H1 (cell line): Measurements from ENCODE around the gene TRAPPC5. TPM values are rescaled to one million over a fixed set of nuclear protein-coding genes. Genes with fewer than 3 reads are reported as not detected.

Experiments
- CTCF ChIA-PET: fragments of 300-600 bp; sonication (Branson Sonifier 250); formaldehyde crosslinking; loops from one replicate; lab custom pipeline; 2021; ENCODE audit not compliant: partially characterized antibody; lab: Charles Lee
- POLR2A ChIA-PET: fragments of 300-600 bp; sonication (Branson Sonifier 250); formaldehyde crosslinking; loops from one replicate; lab custom pipeline; 2021; ENCODE audit warnings: inconsistent platforms; ENCODE audit not compliant: partially characterized antibody; lab: Charles Lee
- DNase-seq, 2 experiments: peaks; one replicate each; pipeline versions ENCODE4 v3.0.0 to v3.0.0-alpha.2; 2010 to 2022; ENCODE audit warnings: low spot score in 2 of 2, low read depth in 1 of 2, mixed read lengths in 1 of 2
- FAIRE-seq: peaks from 2 replicates; lab custom pipeline; 2011; peaks lifted over from hg19 to GRCh38; lab: Jason Lieb, UNC
- H2AFZ ChIP-seq: 2 replicates; pipeline ENCODE4 v1.8.1; 2012; ENCODE audit warnings: low read length, inconsistent platforms
- H2AK5ac ChIP-seq: 2 replicates; pipeline ENCODE4 v1.6.1; 2013; ENCODE audit warnings: low read depth, low read length
- H2BK120ac ChIP-seq: replicated peaks from 2 replicates; pipeline ENCODE3; 2013; ENCODE audit warnings: low read depth, low read length, inconsistent platforms
- H2BK12ac ChIP-seq: 2 replicates; pipeline ENCODE4 v1.6.1; 2013; ENCODE audit warnings: low read depth, low read length
- H2BK15ac ChIP-seq: 2 replicates; pipeline ENCODE4 v1.6.1; 2013; ENCODE audit warnings: low read length
- H2BK20ac ChIP-seq: 2 replicates; pipeline ENCODE4 v1.6.1; 2013; ENCODE audit warnings: low read length
- H2BK5ac ChIP-seq: 2 replicates; pipeline ENCODE4 v1.6.1; 2013; ENCODE audit warnings: low read depth, low read length
- H3K14ac ChIP-seq: 2 replicates; pipeline ENCODE4 v1.6.1; 2013; ENCODE audit warnings: inconsistent platforms; ENCODE audit not compliant: insufficient read length
- H3K18ac ChIP-seq: 2 replicates; pipeline ENCODE4 v1.6.1; 2013; ENCODE audit warnings: low read length; ENCODE audit errors: extremely low read depth
- H3K23ac ChIP-seq: 2 replicates; pipeline ENCODE4 v1.6.1; 2013; ENCODE audit warnings: inconsistent platforms; ENCODE audit not compliant: insufficient read length
- H3K23me2 ChIP-seq: 2 replicates; pipeline ENCODE4 v1.6.1; 2013; ENCODE audit warnings: low read depth, low read length
- H3K27ac ChIP-seq: 2 replicates; pipeline ENCODE4 v1.6.1; 2011; ENCODE audit warnings: low read depth, low read length, inconsistent platforms
- H3K27me3 ChIP-seq, 4 experiments: replicated peaks in 1 of 4; 1 replicate in 1 of 4; 2 replicates in 3 of 4; pipeline versions ENCODE4 v1.6.1 to v1.8.1; 2011 to 2013; ENCODE audit warnings: low read length in 3 of 4, mild to moderate bottlenecking in 3 of 4, inconsistent platforms in 2 of 4, mixed read lengths in 2 of 4, moderate library complexity in 1 of 4; ENCODE audit not compliant: control insufficient read depth in 3 of 4, insufficient read depth in 3 of 4; ENCODE audit errors: extremely low read depth in 1 of 4
- H3K36me3 ChIP-seq, 4 experiments: 2 replicates each; pipeline versions ENCODE4 v1.6.1 to v1.8.1; 2011 to 2013; ENCODE audit warnings: mild to moderate bottlenecking in 4 of 4, low read length in 3 of 4, moderate library complexity in 2 of 4, control low read depth in 1 of 4, inconsistent platforms in 1 of 4; ENCODE audit not compliant: insufficient read depth in 4 of 4, control insufficient read depth in 2 of 4
- H3K4ac ChIP-seq: replicated peaks from 2 replicates; pipeline ENCODE3; 2013; ENCODE audit warnings: low read length, low read depth, mixed read lengths, inconsistent platforms; ENCODE audit not compliant: insufficient read length
- H3K4me1 ChIP-seq, 4 experiments: replicated peaks in 1 of 4; 1 replicate in 1 of 4; 2 replicates in 3 of 4; pipeline versions ENCODE4 v1.6.1 to v1.8.1; 2011 to 2013; ENCODE audit warnings: low read length in 3 of 4, inconsistent platforms in 2 of 4, mixed read lengths in 1 of 4; ENCODE audit not compliant: insufficient read depth in 4 of 4, control insufficient read depth in 3 of 4
- H3K4me2 ChIP-seq, 2 experiments: 2 replicates each; pipeline versions ENCODE4 v1.6.1 to v1.8.1; 2011 to 2013; ENCODE audit warnings: low read depth in 2 of 2, low read length in 2 of 2, control low read depth in 1 of 2, inconsistent platforms in 1 of 2, mild to moderate bottlenecking in 1 of 2; ENCODE audit not compliant: insufficient read depth in 1 of 2
- H3K4me3 ChIP-seq, 4 experiments: fragments of 200-600, 300-600 bp in 1 of 4; sonication (generic), shearing (Covaris generic), sonication (Bioruptor Twin) in 1 of 4; 2 replicates each; pipeline versions ENCODE4 v1.5.1 to v1.8.1; 2011 to 2016; ENCODE audit warnings: low read length in 4 of 4, low read depth in 3 of 4, control low read depth in 2 of 4, inconsistent platforms in 2 of 4, mild to moderate bottlenecking in 2 of 4, mixed read lengths in 1 of 4, moderate library complexity in 1 of 4; ENCODE audit not compliant: insufficient read depth in 2 of 4; ENCODE audit errors: extremely low read depth in 1 of 4
- H3K56ac ChIP-seq: replicated peaks from 2 replicates; pipeline ENCODE3; 2013; ENCODE audit warnings: low read depth, mild to moderate bottlenecking, mixed read lengths, low read length, inconsistent platforms; ENCODE audit not compliant: insufficient read length
- H3K79me1 ChIP-seq: 2 replicates; pipeline ENCODE4 v1.6.1; 2013; ENCODE audit warnings: low read depth, low read length, control low read depth
- H3K79me2 ChIP-seq, 2 experiments: 2 replicates each; pipeline versions ENCODE4 v1.6.1 to v1.8.1; 2012 to 2013; ENCODE audit warnings: low read length in 2 of 2, mild to moderate bottlenecking in 2 of 2, inconsistent platforms in 1 of 2; ENCODE audit not compliant: insufficient read depth in 2 of 2, control insufficient read depth in 1 of 2
- H3K9ac ChIP-seq, 4 experiments: replicated peaks in 1 of 4; 1 replicate in 1 of 4; 2 replicates in 3 of 4; pipeline versions ENCODE4 v1.6.1 to v1.8.1; 2011 to 2013; ENCODE audit warnings: low read depth in 3 of 4, low read length in 3 of 4, control low read depth in 2 of 4, mild to moderate bottlenecking in 2 of 4, moderate library complexity in 2 of 4, inconsistent platforms in 1 of 4; ENCODE audit errors: extremely low read depth in 1 of 4
- H3K9me3 ChIP-seq, 2 experiments: 2 replicates each; pipeline versions ENCODE4 v1.6.1 to v1.8.1; 2012 to 2013; ENCODE audit warnings: mild to moderate bottlenecking in 2 of 2, moderate library complexity in 2 of 2, control low read depth in 1 of 2, inconsistent platforms in 1 of 2, low read depth in 1 of 2, low read length in 1 of 2, mixed read lengths in 1 of 2; ENCODE audit not compliant: insufficient read depth in 2 of 2
- H4K20me1 ChIP-seq, 2 experiments: replicated peaks in 1 of 2; 2 replicates each; pipeline versions ENCODE3 to v1.8.1; 2011 to 2013; ENCODE audit warnings: inconsistent platforms in 2 of 2, low read length in 2 of 2, mild to moderate bottlenecking in 1 of 2; ENCODE audit not compliant: insufficient read depth in 2 of 2, control insufficient read depth in 1 of 2
- H4K5ac ChIP-seq: 2 replicates; pipeline ENCODE4 v1.6.1; 2013; ENCODE audit warnings: low read length, low read depth, mixed read lengths, inconsistent platforms; ENCODE audit not compliant: insufficient read length
- H4K8ac ChIP-seq: 2 replicates; pipeline ENCODE4 v1.8.0; 2013; ENCODE audit warnings: mild to moderate bottlenecking, moderate library complexity, low read length, inconsistent platforms; ENCODE audit not compliant: insufficient read depth; ENCODE audit errors: extremely low read depth
- H4K91ac ChIP-seq: replicated peaks from 2 replicates; pipeline ENCODE3; 2013; ENCODE audit warnings: low read length, mixed read lengths, inconsistent platforms; ENCODE audit not compliant: insufficient read length
- ATF3 ChIP-seq: IDR thresholded peaks from 2 replicates; pipeline ENCODE4 v1.6.1; 2011; ENCODE audit warnings: low read depth, mild to moderate bottlenecking, low read length; ENCODE audit not compliant: insufficient read depth
- CBX5 ChIP-seq: fragments of 300-800, 300-1000 bp; sonication (generic); IDR thresholded peaks from 2 replicates; pipeline ENCODE4 v1.7.1; 2016; ENCODE audit warnings: antibody characterized with exemption, low read length, low read depth
- CBX8 ChIP-seq: fragments of 300-800, 300-1000 bp; sonication (generic); IDR thresholded peaks from 2 replicates; pipeline ENCODE4 v1.7.1; 2016; ENCODE audit warnings: low read depth, low read length, borderline replicate concordance
- CEBPB ChIP-seq: IDR thresholded peaks from 2 replicates; pipeline ENCODE4 v1.6.1; 2012; ENCODE audit warnings: low read depth, low read length
- CHD1 ChIP-seq: IDR thresholded peaks from 2 replicates; pipeline ENCODE4 v1.6.1; 2012; ENCODE audit warnings: low read depth, low read length, improper control_type of control experiment
- HDAC2 ChIP-seq, 2 experiments: fragments of 300-600 bp in 1 of 2; sonication (generic) in 1 of 2; IDR thresholded peaks; 2 replicates each; pipeline ENCODE4 v1.6.1; 2011 to 2012; ENCODE audit warnings: low read depth in 2 of 2, low read length in 2 of 2, mild to moderate bottlenecking in 2 of 2, moderate library complexity in 2 of 2, borderline replicate concordance in 1 of 2, inconsistent platforms in 1 of 2
- HDAC6 ChIP-seq: IDR thresholded peaks from one replicate; pipeline ENCODE4 v1.7.1; 2012; ENCODE audit warnings: low read depth, mild to moderate bottlenecking, inconsistent platforms, low read length, moderate library complexity
- JUND ChIP-seq: IDR thresholded peaks from 2 replicates; pipeline ENCODE4 v1.6.1; 2011; ENCODE audit warnings: mild to moderate bottlenecking, improper control_type of control experiment, low read length
- POLR2A ChIP-seq, 2 experiments: IDR thresholded peaks; 1 replicate in 1 of 2; 2 replicates in 1 of 2; pipeline ENCODE4 v1.6.1; 2011; ENCODE audit warnings: low read depth in 2 of 2, low read length in 2 of 2, mild to moderate bottlenecking in 2 of 2; ENCODE audit errors: control extremely low read depth in 1 of 2
- RXRA ChIP-seq: IDR thresholded peaks from 2 replicates; pipeline ENCODE4 v1.6.1; 2011; ENCODE audit warnings: low read depth, mild to moderate bottlenecking, low read length, moderate library complexity; ENCODE audit not compliant: insufficient read depth
- SRF ChIP-seq: IDR thresholded peaks from 2 replicates; pipeline ENCODE4 v1.6.1; 2011; ENCODE audit warnings: mild to moderate bottlenecking, low read depth, low read length, moderate library complexity
- SUZ12 ChIP-seq: fragments of 200-600 bp; sonication (generic); IDR thresholded peaks from 2 replicates; pipeline ENCODE4 v1.6.1; 2012; ENCODE audit warnings: mild to moderate bottlenecking, inconsistent platforms, low read length, moderate library complexity, mixed read lengths
- TBP ChIP-seq: IDR thresholded peaks from 2 replicates; pipeline ENCODE4 v1.6.1; 2011; ENCODE audit warnings: low read depth, low read length, improper control_type of control experiment
- WGBS, 2 experiments: shearing (Covaris generic) in 1 of 2; methylation state at CpG; one replicate each; pipeline versions ENCODE4 v1.1.6 to v1.1.7; 2013 to 2015; ENCODE audit warnings: low lambda C conversion rate in 2 of 2, mixed read lengths in 2 of 2, inconsistent platforms in 1 of 2, low coverage in 1 of 2, missing lambda C conversion rate in 1 of 2; ENCODE audit not compliant: insufficient replicate concordance in 2 of 2, insufficient coverage in 1 of 2, insufficient read length in 1 of 2; ENCODE audit errors: extremely low coverage in 1 of 2, missing lambda C conversion rate in 1 of 2; 5-methylcytosine and 5-hydroxymethylcytosine counted together
- polyA plus RNA-seq, 7 experiments: library from polyadenylated mRNA; depleted of rRNA in 3 of 7; stranded (reverse) in 5 of 7; unstranded in 2 of 7; fragments of >200 nt in 5 of 7; fragments of 200-250 nt in 2 of 7; gene quantifications; 1 replicate in 5 of 7; 2 replicates in 1 of 7; 4 replicates in 1 of 7; pipeline versions ENCODE4 v1.2.1 to v1.2.3, GENCODE V29; 2011 to 2013; ENCODE audit warnings: missing spikeins in 2 of 7, mixed read lengths in 2 of 7
- total RNA-seq: library from RNA; stranded (reverse); fragmentation: NEBNext Ultra II Directional; extraction: Animal tissue kit (Norgen Biotek cat#: 25700); gene quantifications from 2 replicates; pipeline ENCODE4 v1.2.1, GENCODE V29; 2021

TRAPPC5 gene
- total and polyA plus RNA-seq, 2 of the 8 experiments (the other 6 are each of a cell fraction or from before 2014, with no cell fraction given) = 109 to 120 TPM

- H3K18ac ChIP-seq = no peak overlapping the region
- H3K14ac ChIP-seq = no peak overlapping the region
- H2BK20ac ChIP-seq = no peak overlapping the region
- H3K4ac ChIP-seq = no peak overlapping the region
- CTCF ChIA-PET = interaction anchor here (1.5 to 1.7 kb wide), 2 partner anchors 106 to 157 kb away, joined by 4 to 5 read pairs; no protein-coding TSS in a partner anchor
- no peak overlapping the region for H4K91ac ChIP-seq
- H2BK12ac ChIP-seq = no peak overlapping the region
- H3K4me1 ChIP-seq = peaks cover 0 to 15% (median 9%) of the 10 kb centered on the region in 4 experiments; a peak in 6 of 7 replicates
- no peak overlapping the region for H3K4me3 ChIP-seq
- H3K23me2 ChIP-seq = peaks cover 10% of the 10 kb centered on the region; the same call in 1 of the 2 replicates
- no peak overlapping the region for H2BK15ac ChIP-seq
- POLR2A ChIA-PET = no interaction called here
- no peaks in the 10 kb centered on the region for H3K79me1 ChIP-seq
- H3K27ac ChIP-seq = no peak overlapping the region
- H3K27me3 ChIP-seq = peaks cover 20 to 33% (median 29%) of the 10 kb centered on the region in 4 experiments
- H3K56ac ChIP-seq = no peak overlapping the region
- no peak overlapping the region for H3K23ac ChIP-seq
- DNase-seq (no peak), FAIRE-seq (no peak)
- H3K79me2 ChIP-seq = no peaks in the 10 kb centered on the region
- H4K5ac ChIP-seq = no peak overlapping the region
- H4K20me1 ChIP-seq = no peaks in the 10 kb centered on the region
- no peaks in the 10 kb centered on the region for H3K36me3 ChIP-seq
- no peak overlapping the region for H2AK5ac ChIP-seq
- H3K9ac ChIP-seq = no peak overlapping the region
- no peak overlapping the region for H4K8ac ChIP-seq
- no peak overlapping the region for H2BK120ac ChIP-seq
- H3K9me3 ChIP-seq = no peaks in the 10 kb centered on the region
- 80% methylated on average over 2 of the region's 2 CpGs; no CpG with 5 or more reads in 1 of the 2 experiments for WGBS, 2 experiments
- H2AFZ ChIP-seq = no peak overlapping the region
- H3K4me2 ChIP-seq = no peak overlapping the region
- H2BK5ac ChIP-seq = no peak overlapping the region
- TF ChIP-seq CHD1 = no peak
- no peak for TF ChIP-seq ATF3
- no peak for TF ChIP-seq CEBPB
- TF ChIP-seq CBX8 = no peak
- no peak for TF ChIP-seq POLR2A (IDR thresholded peaks at IDR 0.05; ENCODE audit: control extremely low read depth in 1 of 2, low read depth in 2 of 2, low read length in 2 of 2)
- TF ChIP-seq CBX5 = no peak
- TF ChIP-seq SUZ12 = no peak
- TF ChIP-seq SRF = no peak
- no peak for TF ChIP-seq TBP
- TF ChIP-seq HDAC6 = no peak
- no peak for TF ChIP-seq RXRA
- TF ChIP-seq JUND = no peak
- no peak for TF ChIP-seq HDAC2 (IDR thresholded peaks at IDR 0.05; ENCODE audit: borderline replicate concordance in 1 of 2, low read depth in 2 of 2, low read length in 2 of 2)
Observed at GRCh38 chr19:7725791-7726190, 45.2 kb downstream of the TRAPPC5 start.
